GM12878 (cell line): Measurements from ENCODE around the gene OR6N1. TPM values are rescaled to one million over a fixed set of nuclear protein-coding genes. Genes with fewer than 3 reads are reported as not detected.

ENCODE experiments used
- ATAC-seq: fragments of 200-7000 bp; cut with Tn5 transposase; 3 replicates; pipeline ENCODE4 v1.9.1; 2020; ENCODE audit warnings: mild to moderate bottlenecking, moderate library complexity
- BruUV-seq: library from RNA; stranded (reverse); fragments of 400-500 nt; replicated peaks from 2 replicates; lab custom pipeline; 2021; lab: Mats Ljungman, UMichigan
- CTCF ChIA-PET: fragments of 300-600 bp; sonication (Branson Sonifier 250); formaldehyde crosslinking; extraction: SDS; loops from one replicate; lab custom pipeline; 2021; ENCODE audit warnings: inconsistent platforms; lab: Yijun Ruan, JAX
- POLR2A ChIA-PET: fragments of 350-600 bp; formaldehyde crosslinking; extraction: SDS; loops from one replicate; lab custom pipeline; 2021; ENCODE audit warnings: inconsistent platforms; lab: Charles Lee
- RAD21 ChIA-PET: fragments of 300-600 bp; sonication (Branson Sonifier 250); formaldehyde crosslinking; loops from one replicate; lab custom pipeline; 2023; ENCODE audit warnings: antibody characterized with exemption; ENCODE audit not compliant: unreplicated experiment; lab: Charles Lee
- SMC1A ChIA-PET: fragments of 300-600 bp; sonication (Branson Sonifier 250); formaldehyde crosslinking; loops from one replicate; lab custom pipeline; 2023; ENCODE audit not compliant: unreplicated experiment, uncharacterized antibody; lab: Charles Lee
- DNase-seq: peaks from one replicate; pipeline ENCODE4 v3.0.0-alpha.2; 2011; ENCODE audit warnings: low read depth, low spot score
- FAIRE-seq: peaks from 3 replicates; lab custom pipeline; 2011; peaks lifted over from hg19 to GRCh38; lab: Jason Lieb, UNC
- H2AFZ ChIP-seq: 2 replicates; pipeline ENCODE4 v1.6.0; 2011; ENCODE audit warnings: low read depth, low read length, control low read depth; ENCODE audit not compliant: control insufficient read depth
- H3K27ac ChIP-seq: 2 replicates; pipeline ENCODE4 v1.5.1; 2011; ENCODE audit warnings: control low read depth; ENCODE audit not compliant: control insufficient read depth, insufficient read depth
- H3K27me3 ChIP-seq, 2 experiments: replicated peaks in 1 of 2; 2 replicates each; pipeline versions ENCODE4 v1.6.0 to v1.6.1; 2011; ENCODE audit warnings: low read length in 1 of 2; ENCODE audit not compliant: control insufficient read depth in 2 of 2, insufficient read depth in 2 of 2
- H3K36me3 ChIP-seq, 2 experiments: 2 replicates each; pipeline ENCODE4 v1.5.1; 2011; ENCODE audit warnings: low read length in 1 of 2; ENCODE audit not compliant: control insufficient read depth in 2 of 2, insufficient read depth in 2 of 2
- H3K4me1 ChIP-seq: 2 replicates; pipeline ENCODE4 v1.6.1; 2011; ENCODE audit warnings: mild to moderate bottlenecking, low read length, moderate library complexity, mixed read lengths; ENCODE audit not compliant: control insufficient read depth, insufficient read depth
- H3K4me2 ChIP-seq: 2 replicates; pipeline ENCODE4 v1.6.0; 2011; ENCODE audit warnings: control low read depth; ENCODE audit not compliant: control insufficient read depth, insufficient read depth
- H3K4me3 ChIP-seq: fragments of 200-600 bp; sonication (generic); 2 replicates; pipeline ENCODE4 v1.5.1; 2016
- H3K79me2 ChIP-seq: 2 replicates; pipeline ENCODE4 v1.6.0; 2011; ENCODE audit warnings: low read length; ENCODE audit not compliant: control insufficient read depth, insufficient read depth
- H3K9ac ChIP-seq: 2 replicates; pipeline ENCODE4 v1.8.0; 2011; ENCODE audit warnings: low read length, control low read depth, mixed read lengths; ENCODE audit not compliant: control insufficient read depth, insufficient read depth
- H3K9me3 ChIP-seq: replicated peaks from 3 replicates; pipeline ENCODE4 v1.5.1; 2011; ENCODE audit warnings: mild to moderate bottlenecking, low read length; ENCODE audit not compliant: control insufficient read depth, insufficient read depth
- H4K20me1 ChIP-seq: 2 replicates; pipeline ENCODE4 v1.6.0; 2011; ENCODE audit not compliant: control insufficient read depth, insufficient read depth
- ATF7 ChIP-seq: fragments of 450-650 bp; IDR thresholded peaks from 2 replicates; pipeline ENCODE4 v1.6.1; 2016; ENCODE audit warnings: low read depth, mild to moderate bottlenecking
- RAD51 ChIP-seq: fragments of 450-650 bp; IDR thresholded peaks from 2 replicates; pipeline ENCODE4 v1.6.1; 2016; ENCODE audit warnings: moderate library complexity, mild to moderate bottlenecking, inconsistent platforms
- RUNX3 ChIP-seq: IDR thresholded peaks from 2 replicates; pipeline ENCODE4 v1.6.1; 2012; ENCODE audit warnings: low read length, inconsistent platforms
- SP1 ChIP-seq: IDR thresholded peaks from one replicate; pipeline ENCODE4 v1.6.1; 2011; ENCODE audit warnings: low read depth, low read length
- SRF ChIP-seq, 2 experiments: IDR thresholded peaks; 2 replicates each; pipeline ENCODE4 v1.6.1; 2011; ENCODE audit warnings: low read depth in 2 of 2, low read length in 2 of 2, mild to moderate bottlenecking in 1 of 2, moderate library complexity in 1 of 2
- WGBS: methylation state at CpG from one replicate; pipeline ENCODE4 v1.1.6; 2016; ENCODE audit warnings: low lambda C conversion rate; ENCODE audit not compliant: insufficient replicate concordance, insufficient coverage; ENCODE audit errors: missing lambda C conversion rate; 5-methylcytosine and 5-hydroxymethylcytosine counted together
- in situ Hi-C: fragments of 300-500 bp; cut with MboI; formaldehyde crosslinking; loops from 9 replicates; pipeline ENCODE4 v1.14.3; 2018; ENCODE audit warnings: mixed read lengths
- intact Hi-C: fragments of 100-400 bp; cut with micrococcal nuclease; formaldehyde crosslinking; loops from one replicate; pipeline ENCODE4 v1.14.2; 2022; ENCODE audit not compliant: unreplicated experiment
- polyA plus RNA-seq, 11 experiments: library from polyadenylated mRNA; depleted of rRNA in 4 of 11; unstranded in 6 of 11; stranded (reverse) in 5 of 11; fragments of >200 nt; fragmentation: Nextera tagmentation in 4 of 11; fragmentation: Illumina TruSeq in 1 of 11; extraction: Ambion mirVana in 4 of 11; extraction: Trizol in 1 of 11; gene quantifications; 1 replicate in 1 of 11; 2 replicates in 10 of 11; pipeline versions ENCODE4 v1.2.1 to v1.2.3, GENCODE V29; 2011 to 2016; ENCODE audit warnings: inconsistent platforms in 2 of 11, missing spikeins in 2 of 11, low read depth in 1 of 11
- total RNA-seq, 4 experiments: library from RNA; depleted of rRNA in 3 of 4; stranded (reverse); fragments of >200 nt in 3 of 4; fragmentation: Illumina TruSeq in 1 of 4; extraction: Trizol in 1 of 4; gene quantifications; 2 replicates each; pipeline versions ENCODE4 v1.2.1 to v1.2.3, GENCODE V29; 2013 to 2021

OR6N1 gene
- total and polyA plus RNA-seq, 10 of the 15 experiments (the other 5 are each of a cell fraction or from before 2014, with no cell fraction given): not detected

GRCh38 chr1:158819461-158820443, 47.8 kb upstream of the OR6N1 start:
- FAIRE-seq: no peak
- peak; percentile 90 for ATAC-seq

DNA sequence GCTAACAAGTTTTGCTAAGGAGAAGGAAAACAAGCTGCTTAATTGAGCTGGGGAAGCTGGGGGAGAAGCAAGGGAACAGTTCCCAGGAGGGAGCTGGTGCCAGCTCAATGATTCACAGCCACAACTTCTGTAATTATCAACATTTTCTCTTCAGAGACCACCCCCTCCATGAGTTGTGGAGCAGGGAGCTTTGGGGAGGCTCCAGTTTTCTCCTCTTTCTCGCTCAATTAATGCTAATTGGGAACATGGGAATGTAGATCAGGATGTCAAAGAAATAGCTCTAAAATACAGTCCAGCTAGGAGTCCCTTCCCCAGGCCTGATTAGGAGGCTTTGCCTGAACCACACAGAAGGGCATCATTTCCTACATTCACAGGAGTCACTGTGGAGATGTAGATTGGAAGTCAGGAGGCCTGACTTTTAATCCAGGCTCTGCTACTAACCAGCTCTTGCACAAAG, 47.0 kb upstream of the OR6N1 start:
- Histone ChIP-seq H3K27ac (no peak overlapping the region), H2AFZ (peak overlapping the region; percentile 50), H3K4me1 (peaks cover 7% of the 10 kb centered on the region; the same call in 1 of the 2 replicates), H3K4me2 (no peak overlapping the region), H3K36me3 (no peaks in the 10 kb centered on the region), H3K79me2 (no peaks in the 10 kb centered on the region), H3K4me3 (no peak overlapping the region), H3K27me3 (no peaks in the 10 kb centered on the region), H3K9me3 (no peaks in the 10 kb centered on the region; the same call in 2 of the 3 replicates), H4K20me1 (no peaks in the 10 kb centered on the region), H3K9ac (no peak overlapping the region)
- ChIA-PET RAD21 (interaction anchor here (0.9 to 2.2 kb wide), 5 partner anchors 13 to 259 kb away, joined by 3 to 18 read pairs (median 4); partner anchors contain the start of genes AIM2 and MNDA), POLR2A (interaction anchor here (1.0 kb wide), 1 partner anchor 11 kb away, joined by 4 read pairs; no protein-coding TSS in a partner anchor), SMC1A (interaction anchor here (0.7 to 3.5 kb wide), 6 partner anchors 12 to 180 kb away, joined by 3 to 31 read pairs (median 3); partner anchors contain the start of gene MNDA), CTCF (interaction anchor here (1.0 to 1.3 kb wide), 3 partner anchors 10 to 179 kb away, joined by 3 read pairs; no protein-coding TSS in a partner anchor)
- no TSS peak for BruUV-seq
- TF ChIP-seq SP1: no peak
- intact Hi-C loops: no loop called here
- ATAC-seq (no peak), FAIRE-seq (no peak), DNase-seq (no peak)
- in situ Hi-C loops: no loop called here
- WGBS: 89% methylated on average over 1 of the region's 1 CpG

More at GRCh38 chr1:158819461-158820443, 47.8 kb upstream of the OR6N1 start:
- Histone ChIP-seq H3K4me3 (no peak overlapping the region), H3K9me3 (peaks cover 2% of the 10 kb centered on the region; the same call in 2 of the 3 replicates), H4K20me1 (no peaks in the 10 kb centered on the region), H3K27ac (no peak overlapping the region), H3K4me2 (peak overlapping the region; percentile 13; the same call in 1 of the 2 replicates), H3K79me2 (no peaks in the 10 kb centered on the region), H3K27me3 (no peaks in the 10 kb centered on the region), H3K36me3 (no peaks in the 10 kb centered on the region), H3K4me1 (peaks cover 7% of the 10 kb centered on the region; the same call in 1 of the 2 replicates), H2AFZ (peak overlapping the region; percentile 53; the same call in 1 of the 2 replicates), H3K9ac (no peak overlapping the region)
- POLR2A ChIA-PET: interaction anchor here (1.0 kb wide), 1 partner anchor 10 kb away, joined by 4 read pairs; no protein-coding TSS in a partner anchor
- CTCF ChIA-PET: interaction anchor here (1.0 to 1.3 kb wide), 4 partner anchors 11 to 178 kb away, joined by 3 read pairs; no protein-coding TSS in a partner anchor
- TF ChIP-seq ATF7: peak; percentile 14; the same call in 1 of the 2 replicates
- peak in 1 of 2 experiments; percentile 66; a peak in 1 of 4 replicates for TF ChIP-seq SRF (IDR thresholded peaks at IDR 0.05; ENCODE audit: low read depth in 2 of 2, low read length in 2 of 2)
- TF ChIP-seq RAD51: no peak
- peak; percentile 59 for TF ChIP-seq RUNX3
- WGBS: 64% methylated on average over 7 of the region's 7 CpGs
- SMC1A ChIA-PET: interaction anchor here (0.7 to 3.5 kb wide), 6 partner anchors 11 to 181 kb away, joined by 3 to 31 read pairs (median 4); partner anchors contain the start of gene MNDA
- intact Hi-C loops (no loop called here), in situ Hi-C loops (no loop called here)
- no TSS peak for BruUV-seq
- RAD21 ChIA-PET: interaction anchor here (0.9 to 2.2 kb wide), 4 partner anchors 12 to 256 kb away, joined by 3 to 18 read pairs (median 4); partner anchors contain the start of genes AIM2 and MNDA
- DNase-seq: peak; percentile 35
